ENCODE measurements around the gene TIRAP. TPM values are rescaled to one million over a fixed set of nuclear protein-coding genes. Genes with fewer than 3 reads are reported as not detected.

The TIRAP gene
- total RNA-seq, 6 experiments from 2014 or later = 8.0 to 12.1 (median 9.7) TPM

DNA sequence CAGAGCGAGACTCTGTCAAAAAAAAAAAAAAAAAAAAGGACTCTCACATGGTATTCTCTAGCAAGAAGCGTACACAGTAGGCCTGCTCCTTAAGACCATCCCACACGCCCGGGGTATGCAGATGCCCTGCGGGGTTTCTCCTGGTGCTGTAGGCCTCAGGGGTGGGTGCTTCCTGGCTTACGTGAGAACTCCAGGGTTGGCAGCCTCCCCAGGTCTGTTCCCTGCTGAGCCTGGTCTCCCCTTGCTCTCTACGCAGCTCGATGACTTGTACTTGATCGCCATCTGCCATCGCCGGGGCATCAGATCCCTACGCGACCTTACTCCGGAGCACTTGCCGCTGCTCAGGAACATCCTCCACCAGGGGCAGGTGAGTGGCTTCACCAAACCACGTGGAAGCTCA is 60.2 kb downstream of the TIRAP start:
- Histone ChIP-seq H3K36me3 (peaks cover 0 to 63% (median 29%) of the 10 kb centered on the region in 4 donors), H3K9me3 (no peaks in the 10 kb centered on the region), H3K4me3 (no peak overlapping the region), H3K4me1 (no peaks in the 10 kb centered on the region), H3K27me3 (no peaks in the 10 kb centered on the region), H3K27ac (no peak overlapping the region)
- 94% methylated on average over 9 of the region's 16 CpGs for WGBS (ENCODE audit: insufficient coverage, low coverage, low lambda C conversion rate, missing lambda C conversion rate)
- TF ChIP-seq, protein P1, sequence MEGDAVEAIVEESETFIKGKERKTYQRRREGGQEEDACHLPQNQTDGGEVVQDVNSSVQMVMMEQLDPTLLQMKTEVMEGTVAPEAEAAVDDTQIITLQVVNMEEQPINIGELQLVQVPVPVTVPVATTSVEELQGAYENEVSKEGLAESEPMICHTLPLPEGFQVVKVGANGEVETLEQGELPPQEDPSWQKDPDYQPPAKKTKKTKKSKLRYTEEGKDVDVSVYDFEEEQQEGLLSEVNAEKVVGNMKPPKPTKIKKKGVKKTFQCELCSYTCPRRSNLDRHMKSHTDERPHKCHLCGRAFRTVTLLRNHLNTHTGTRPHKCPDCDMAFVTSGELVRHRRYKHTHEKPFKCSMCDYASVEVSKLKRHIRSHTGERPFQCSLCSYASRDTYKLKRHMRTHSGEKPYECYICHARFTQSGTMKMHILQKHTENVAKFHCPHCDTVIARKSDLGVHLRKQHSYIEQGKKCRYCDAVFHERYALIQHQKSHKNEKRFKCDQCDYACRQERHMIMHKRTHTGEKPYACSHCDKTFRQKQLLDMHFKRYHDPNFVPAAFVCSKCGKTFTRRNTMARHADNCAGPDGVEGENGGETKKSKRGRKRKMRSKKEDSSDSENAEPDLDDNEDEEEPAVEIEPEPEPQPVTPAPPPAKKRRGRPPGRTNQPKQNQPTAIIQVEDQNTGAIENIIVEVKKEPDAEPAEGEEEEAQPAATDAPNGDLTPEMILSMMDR (IDR thresholded peaks at IDR 0.05) = no peak
- TF ChIP-seq POLR2A (IDR thresholded peaks at IDR 0.05) = no peak
- ATAC-seq (no peak), DNase-seq (no peak)
- intact Hi-C loops (cut with DNase I) = no loop called here

Small RNAs within 50 kb of the gene (small RNA-seq; reads per million reads assigned to genes)
- gene RN7SL351P = 0 reads per million in 2 experiments

Other genes starting within 250 kb of the TIRAP start
- gene CDON, start 220.2 kb upstream of the TIRAP start, total RNA-seq = 1 to 10 TPM; 1.8 to 4.1 (median 3.3) TPM
- 10 to 100 TPM; 12.8 to 18.5 (median 14.2) TPM for gene RPUSD4, start 71.4 kb upstream of the TIRAP start, total RNA-seq
- gene FAM118B, start 71.3 kb upstream of the TIRAP start, total RNA-seq = 1 to 10 TPM; 4.6 to 8.3 (median 5.8) TPM
- 100 to 1,000 TPM in 5 of 6 experiments, 10 to 100 TPM in 1; 95.0 to 150 (median 122) TPM for gene SRPRA, start 14.2 kb upstream of the TIRAP start, total RNA-seq
- 10 to 100 TPM; 18.6 to 50.2 (median 39.8) TPM for gene FOXRED1, start 13.9 kb upstream of the TIRAP start, total RNA-seq
- gene DCPS, start 21.0 kb downstream of the TIRAP start, total RNA-seq = 10 to 100 TPM; 12.6 to 65.2 (median 21.9) TPM
- gene ST3GAL4, start 72.6 kb downstream of the TIRAP start, total RNA-seq = 10 to 100 TPM in 4 of 6 experiments, 1 to 10 TPM in 2; 7.0 to 25.6 (median 17.5) TPM

All from right lobe of liver (tissue), 6 donors.